Activated CD8-positive, alpha-beta memory T cell treated with anti-CD3 and anti-CD28 coated beads, Interleukin-2, amount 50 U/mL, for 4 hours (primary cell): Measurements from ENCODE around the gene FIBCD1.

Source experiments
- DNase-seq: peaks from one replicate; pipeline ENCODE4 v3.0.0-alpha.2; 2020

Gene FIBCD1

DNA sequence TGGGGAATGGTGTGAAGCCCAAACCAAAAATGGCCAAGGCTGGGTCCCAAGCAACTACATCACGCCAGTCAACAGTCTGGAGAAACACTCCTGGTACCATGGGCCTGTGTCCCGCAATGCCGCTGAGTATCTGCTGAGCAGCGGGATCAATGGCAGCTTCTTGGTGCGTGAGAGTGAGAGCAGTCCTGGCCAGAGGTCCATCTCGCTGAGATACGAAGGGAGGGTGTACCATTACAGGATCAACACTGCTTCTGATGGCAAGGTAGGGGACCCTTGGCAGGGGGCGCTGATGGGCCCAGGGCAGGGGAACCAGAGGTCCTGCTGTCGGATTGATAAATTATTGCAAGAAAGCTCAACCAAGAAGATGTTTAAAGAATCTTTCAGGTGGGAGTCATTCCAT lies 84.2 kb downstream of the FIBCD1 start:
- DNase-seq: no peak

DNA sequence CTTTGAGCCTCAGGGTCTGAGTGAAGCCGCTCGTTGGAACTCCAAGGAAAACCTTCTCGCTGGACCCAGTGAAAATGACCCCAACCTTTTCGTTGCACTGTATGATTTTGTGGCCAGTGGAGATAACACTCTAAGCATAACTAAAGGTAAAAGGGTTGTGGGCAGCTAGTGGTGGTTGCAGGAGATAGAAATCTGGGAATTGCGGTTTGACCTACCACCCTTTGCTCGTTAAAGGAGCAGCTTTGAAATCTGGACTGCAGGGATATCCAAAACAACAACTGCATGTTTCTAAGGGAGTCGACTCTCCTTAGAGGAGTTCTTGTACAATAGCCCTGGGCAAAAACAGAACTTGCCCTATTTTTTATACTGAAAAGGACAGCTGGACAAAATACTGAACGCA lies 85.0 kb downstream of the FIBCD1 start:
- DNase-seq: no peak

DNA sequence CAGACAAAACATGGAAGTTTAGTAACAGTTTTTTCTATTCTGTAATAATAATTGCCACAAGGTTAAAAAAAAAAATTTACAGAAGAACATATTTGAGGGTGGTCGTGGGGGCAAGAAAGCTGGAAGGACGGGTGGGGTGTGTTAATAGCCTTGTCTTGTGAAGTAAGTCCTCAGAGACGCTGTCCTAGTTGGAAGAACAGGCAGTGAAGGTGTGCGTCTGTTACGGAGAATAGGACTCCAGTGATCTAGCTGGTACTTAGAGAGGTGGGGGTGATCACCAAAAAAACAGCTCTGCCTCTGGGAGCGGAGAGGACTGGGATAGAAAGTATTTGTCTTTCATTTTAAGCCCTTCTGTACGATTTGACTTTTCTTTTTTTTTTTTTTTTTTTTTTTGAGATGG lies 86.2 kb downstream of the FIBCD1 start:
- DNase-seq: no peak
